Neural cell (in vitro differentiated cells): ENCODE results near the gene TSTD1. TPM values are rescaled to one million over a fixed set of nuclear protein-coding genes. Genes with fewer than 3 reads are reported as not detected.
A peak's percentile ranks its signal among the peaks of the same experiment; 100 is the strongest.

Experiments used
- H2AFZ ChIP-seq: fragments of 200-600, 300-800 bp; sonication (generic), shearing (Covaris generic); 2 replicates; pipeline ENCODE4 v1.6.0; 2014; ENCODE audit warnings: low read depth, mild to moderate bottlenecking, antibody characterized with exemption, low read length, moderate library complexity
- H3F3A ChIP-seq: fragments of 200-600 bp; shearing (Covaris generic); 2 replicates; pipeline ENCODE4 v1.6.1; 2016; ENCODE audit warnings: mild to moderate bottlenecking, moderate library complexity, mixed read lengths, antibody characterized with exemption, low read length; ENCODE audit not compliant: insufficient read depth, poor library complexity, severe bottlenecking
- H3K27ac ChIP-seq: fragments of 200-600, 300-800 bp; sonication (generic), shearing (Covaris generic); 2 replicates; pipeline ENCODE4 v1.5.1; 2014; ENCODE audit warnings: mild to moderate bottlenecking, low read length, moderate library complexity
- H3K27me3 ChIP-seq: fragments of 300-800, 200-600 bp; sonication (generic), shearing (Covaris generic); 2 replicates; pipeline ENCODE4 v1.6.0; 2014; ENCODE audit warnings: mild to moderate bottlenecking, low read depth, low read length, moderate library complexity; ENCODE audit not compliant: insufficient read depth
- H3K36me3 ChIP-seq: fragments of 300-800, 200-600 bp; sonication (generic), shearing (Covaris generic); 2 replicates; pipeline ENCODE4 v1.5.1; 2014; ENCODE audit warnings: mild to moderate bottlenecking, antibody characterized with exemption, low read length, moderate library complexity; ENCODE audit not compliant: insufficient read depth
- H3K4me2 ChIP-seq: fragments of 300-800, 200-600 bp; sonication (generic), shearing (Covaris generic); 2 replicates; pipeline ENCODE4 v1.6.0; 2014; ENCODE audit warnings: mild to moderate bottlenecking, low read length
- H3K4me3 ChIP-seq: fragments of 300-800, 200-600 bp; sonication (generic), shearing (Covaris generic); 2 replicates; pipeline ENCODE4 v1.5.1; 2014; ENCODE audit warnings: mild to moderate bottlenecking, low read length, moderate library complexity
- H3K79me2 ChIP-seq: fragments of 200-600 bp; shearing (Covaris generic); replicated peaks from 2 replicates; pipeline ENCODE4 v1.6.0; 2014; ENCODE audit warnings: mild to moderate bottlenecking, low read length, moderate library complexity; ENCODE audit not compliant: insufficient read depth
- H3K9ac ChIP-seq: fragments of 300-800, 200-600 bp; sonication (generic), shearing (Covaris generic); 2 replicates; pipeline ENCODE4 v1.6.1; 2016; ENCODE audit warnings: mild to moderate bottlenecking, low read length, mixed read lengths
- H3K9me2 ChIP-seq: fragments of 200-600 bp; shearing (Covaris generic); 2 replicates; pipeline ENCODE4 v1.6.1; 2016; ENCODE audit warnings: mild to moderate bottlenecking, low read length, mixed read lengths; ENCODE audit not compliant: insufficient read depth
- H3K9me3 ChIP-seq: fragments of 200-600, 300-800 bp; sonication (generic), shearing (Covaris generic); 2 replicates; pipeline ENCODE4 v1.6.1; 2016; ENCODE audit warnings: mild to moderate bottlenecking, mixed run types, low read length, moderate library complexity, mixed read lengths
- H4K20me1 ChIP-seq: fragments of 200-600 bp; shearing (Covaris generic); 2 replicates; pipeline ENCODE4 v1.6.1; 2016; ENCODE audit warnings: mild to moderate bottlenecking, mixed run types; ENCODE audit not compliant: insufficient read depth
- EP300 ChIP-seq: fragments of 450-650 bp; conservative IDR thresholded peaks from 2 replicates; pipeline ENCODE4 v1.6.1; 2014; ENCODE audit warnings: antibody characterized with exemption, mild to moderate bottlenecking, moderate library complexity; ENCODE audit not compliant: poor library complexity, severe bottlenecking
- EZH2 ChIP-seq: fragments of 200-600, 300-800 bp; shearing (Covaris generic), sonication (generic); IDR thresholded peaks from 2 replicates; pipeline ENCODE4 v1.6.1; 2014; ENCODE audit warnings: antibody characterized with exemption, low read length, borderline replicate concordance, mild to moderate bottlenecking; ENCODE audit not compliant: insufficient read depth, poor library complexity, severe bottlenecking
- MXI1 ChIP-seq: fragments of 450-650 bp; conservative IDR thresholded peaks from 2 replicates; pipeline ENCODE4 v1.6.1; 2014; ENCODE audit warnings: antibody characterized with exemption, mild to moderate bottlenecking; ENCODE audit not compliant: poor library complexity, severe bottlenecking
- POLR2AphosphoS5 ChIP-seq: IDR thresholded peaks from 2 replicates; pipeline ENCODE4 v1.6.1; 2012
- RAD21 ChIP-seq: fragments of 450-650 bp; conservative IDR thresholded peaks from 2 replicates; pipeline ENCODE4 v1.6.1; 2014; ENCODE audit warnings: antibody characterized with exemption, mild to moderate bottlenecking, moderate library complexity
- SMC3 ChIP-seq: fragments of 450-650 bp; conservative IDR thresholded peaks from 2 replicates; pipeline ENCODE4 v1.6.1; 2014; ENCODE audit warnings: antibody characterized with exemption, mild to moderate bottlenecking, moderate library complexity; ENCODE audit not compliant: poor library complexity
- TAF1 ChIP-seq: IDR thresholded peaks from 2 replicates; pipeline ENCODE4 v1.6.1; 2012; ENCODE audit warnings: low read depth
- polyA minus RNA-seq: library from RNA; depleted of rRNA, polyadenylated mRNA; stranded (reverse); fragments of >200 nt; gene quantifications from 2 replicates; pipeline ENCODE4 v1.2.3, GENCODE V29; 2014
- polyA plus RNA-seq: library from polyadenylated mRNA; depleted of rRNA; stranded (reverse); fragments of >200 nt; gene quantifications from 2 replicates; pipeline ENCODE4 v1.2.3, GENCODE V29; 2014
- TF ChIP-seq, protein P1 (sequence below): fragments of 450-650 bp; IDR thresholded peaks from 2 replicates; pipeline ENCODE4 v1.5.1; 2014; ENCODE audit warnings: antibody characterized with exemption, mild to moderate bottlenecking, moderate library complexity; ENCODE audit not compliant: poor library complexity, severe bottlenecking
- TF ChIP-seq, protein P2 (sequence below): IDR thresholded peaks from 2 replicates; pipeline ENCODE4 v1.6.1; 2012; ENCODE audit warnings: borderline replicate concordance

TSTD1 gene, protein sequence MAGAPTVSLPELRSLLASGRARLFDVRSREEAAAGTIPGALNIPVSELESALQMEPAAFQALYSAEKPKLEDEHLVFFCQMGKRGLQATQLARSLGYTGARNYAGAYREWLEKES
- polyA plus RNA-seq (59.6 and 63.5 TPM in 2 replicates), polyA minus RNA-seq (13.3 and 18.7 TPM in 2 replicates)

DNA sequence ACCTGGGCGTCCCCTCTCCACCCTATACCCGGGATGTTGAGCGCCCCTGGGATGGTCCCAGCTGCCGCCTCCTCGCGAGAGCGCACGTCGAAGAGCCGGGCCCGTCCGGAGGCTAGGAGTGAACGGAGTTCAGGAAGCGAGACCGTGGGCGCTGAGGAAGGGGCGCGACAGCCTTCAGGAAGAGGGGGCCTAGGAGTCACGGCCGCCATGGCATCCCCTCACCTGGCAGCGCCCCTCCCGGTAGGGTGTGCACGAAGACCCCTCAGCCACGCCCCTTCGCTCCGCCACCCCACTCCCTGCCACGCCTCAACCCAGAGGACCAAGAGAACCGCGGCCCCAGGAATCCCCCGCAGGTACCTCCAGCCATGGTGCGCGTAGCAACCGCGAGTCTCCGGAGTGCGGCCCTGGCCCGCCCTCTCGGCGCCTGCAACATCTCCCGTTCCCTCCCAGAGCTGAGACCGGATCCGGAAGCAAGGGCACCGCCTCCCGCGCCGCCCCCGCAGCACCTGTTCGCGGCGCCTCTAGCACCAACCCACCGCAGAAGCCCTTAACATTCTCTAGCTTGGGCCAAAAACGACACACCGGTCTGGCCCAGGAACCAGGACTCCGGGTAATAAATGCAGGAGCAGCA lies at the start of gene TSTD1:
TSTD1 (minus strand) TSS at position 442 of the 631 bp plus-strand sequence; CDS start at position 367, 75 bp downstream.
- peak within 1 kb of the TSS; percentile 58 for H3K9ac ChIP-seq
- no peak within 1 kb of the TSS for H3K4me2 ChIP-seq
- no peak within 1 kb of the TSS for H2AFZ ChIP-seq
- H4K20me1 ChIP-seq, result no peaks in the 10 kb centered on the region
- H3K27ac ChIP-seq, result peak within 1 kb of the TSS; percentile 31
- no peaks in the 10 kb centered on the region for H3K9me2 ChIP-seq
- no peaks in the 10 kb centered on the region for H3K27me3 ChIP-seq
- peak within 1 kb of the TSS; percentile 69 for H3K4me3 ChIP-seq
- peaks cover 19% of the 10 kb centered on the region for H3K36me3 ChIP-seq
- peaks cover 9% of the 10 kb centered on the region for H3K79me2 ChIP-seq
- H3F3A ChIP-seq, result peaks cover 5% of the 10 kb centered on the region
- H3K9me3 ChIP-seq, result no peaks in the 10 kb centered on the region
- TF ChIP-seq SMC3 (no peak), RAD21 (no peak), MXI1 (no peak), TAF1 (no peak), EZH2 (no peak), EP300 (no peak), POLR2AphosphoS5 (no peak)
- TF ChIP-seq, protein P1, sequence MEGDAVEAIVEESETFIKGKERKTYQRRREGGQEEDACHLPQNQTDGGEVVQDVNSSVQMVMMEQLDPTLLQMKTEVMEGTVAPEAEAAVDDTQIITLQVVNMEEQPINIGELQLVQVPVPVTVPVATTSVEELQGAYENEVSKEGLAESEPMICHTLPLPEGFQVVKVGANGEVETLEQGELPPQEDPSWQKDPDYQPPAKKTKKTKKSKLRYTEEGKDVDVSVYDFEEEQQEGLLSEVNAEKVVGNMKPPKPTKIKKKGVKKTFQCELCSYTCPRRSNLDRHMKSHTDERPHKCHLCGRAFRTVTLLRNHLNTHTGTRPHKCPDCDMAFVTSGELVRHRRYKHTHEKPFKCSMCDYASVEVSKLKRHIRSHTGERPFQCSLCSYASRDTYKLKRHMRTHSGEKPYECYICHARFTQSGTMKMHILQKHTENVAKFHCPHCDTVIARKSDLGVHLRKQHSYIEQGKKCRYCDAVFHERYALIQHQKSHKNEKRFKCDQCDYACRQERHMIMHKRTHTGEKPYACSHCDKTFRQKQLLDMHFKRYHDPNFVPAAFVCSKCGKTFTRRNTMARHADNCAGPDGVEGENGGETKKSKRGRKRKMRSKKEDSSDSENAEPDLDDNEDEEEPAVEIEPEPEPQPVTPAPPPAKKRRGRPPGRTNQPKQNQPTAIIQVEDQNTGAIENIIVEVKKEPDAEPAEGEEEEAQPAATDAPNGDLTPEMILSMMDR, result no peak
- TF ChIP-seq, protein P2, sequence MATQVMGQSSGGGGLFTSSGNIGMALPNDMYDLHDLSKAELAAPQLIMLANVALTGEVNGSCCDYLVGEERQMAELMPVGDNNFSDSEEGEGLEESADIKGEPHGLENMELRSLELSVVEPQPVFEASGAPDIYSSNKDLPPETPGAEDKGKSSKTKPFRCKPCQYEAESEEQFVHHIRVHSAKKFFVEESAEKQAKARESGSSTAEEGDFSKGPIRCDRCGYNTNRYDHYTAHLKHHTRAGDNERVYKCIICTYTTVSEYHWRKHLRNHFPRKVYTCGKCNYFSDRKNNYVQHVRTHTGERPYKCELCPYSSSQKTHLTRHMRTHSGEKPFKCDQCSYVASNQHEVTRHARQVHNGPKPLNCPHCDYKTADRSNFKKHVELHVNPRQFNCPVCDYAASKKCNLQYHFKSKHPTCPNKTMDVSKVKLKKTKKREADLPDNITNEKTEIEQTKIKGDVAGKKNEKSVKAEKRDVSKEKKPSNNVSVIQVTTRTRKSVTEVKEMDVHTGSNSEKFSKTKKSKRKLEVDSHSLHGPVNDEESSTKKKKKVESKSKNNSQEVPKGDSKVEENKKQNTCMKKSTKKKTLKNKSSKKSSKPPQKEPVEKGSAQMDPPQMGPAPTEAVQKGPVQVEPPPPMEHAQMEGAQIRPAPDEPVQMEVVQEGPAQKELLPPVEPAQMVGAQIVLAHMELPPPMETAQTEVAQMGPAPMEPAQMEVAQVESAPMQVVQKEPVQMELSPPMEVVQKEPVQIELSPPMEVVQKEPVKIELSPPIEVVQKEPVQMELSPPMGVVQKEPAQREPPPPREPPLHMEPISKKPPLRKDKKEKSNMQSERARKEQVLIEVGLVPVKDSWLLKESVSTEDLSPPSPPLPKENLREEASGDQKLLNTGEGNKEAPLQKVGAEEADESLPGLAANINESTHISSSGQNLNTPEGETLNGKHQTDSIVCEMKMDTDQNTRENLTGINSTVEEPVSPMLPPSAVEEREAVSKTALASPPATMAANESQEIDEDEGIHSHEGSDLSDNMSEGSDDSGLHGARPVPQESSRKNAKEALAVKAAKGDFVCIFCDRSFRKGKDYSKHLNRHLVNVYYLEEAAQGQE, result no peak

DNA sequence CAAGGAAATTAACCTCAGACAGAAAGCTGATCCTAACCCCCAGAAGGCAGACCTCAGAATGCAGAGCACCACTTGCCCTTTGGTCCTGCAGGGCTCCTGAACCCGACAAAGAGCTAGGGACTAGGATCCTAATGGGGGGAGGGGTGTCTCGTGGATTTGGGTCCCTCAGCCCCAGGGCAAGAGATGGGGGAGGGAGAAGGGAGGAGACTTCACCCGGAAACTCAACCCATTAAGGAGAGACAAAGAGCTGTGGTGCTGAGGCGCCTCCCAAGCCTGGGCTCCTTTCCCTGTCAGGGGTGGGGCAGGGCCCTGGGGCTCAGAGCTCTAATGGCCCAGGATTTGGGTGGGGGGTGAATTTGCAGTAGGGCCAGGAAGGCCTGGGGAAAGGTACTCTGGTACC lies 47.7 kb upstream of the TSTD1 start:
- no peak overlapping the region for H3K9ac ChIP-seq
- H3K4me3 ChIP-seq, result no peak overlapping the region
- no peaks in the 10 kb centered on the region for H3K9me3 ChIP-seq
- H2AFZ ChIP-seq, result no peak overlapping the region
- H3K27ac ChIP-seq, result no peak overlapping the region
- no peaks in the 10 kb centered on the region for H3K9me2 ChIP-seq
- no peaks in the 10 kb centered on the region for H3K79me2 ChIP-seq
- H3K27me3 ChIP-seq, result no peaks in the 10 kb centered on the region
- H4K20me1 ChIP-seq, result no peaks in the 10 kb centered on the region
- no peaks in the 10 kb centered on the region for H3F3A ChIP-seq
- TF ChIP-seq TAF1, result no peak
- TF ChIP-seq EP300, result no peak
- TF ChIP-seq RAD21, result no peak
- TF ChIP-seq, protein P1, result no peak
- TF ChIP-seq SMC3, result no peak
- no peak for TF ChIP-seq POLR2AphosphoS5
- TF ChIP-seq MXI1, result no peak
- TF ChIP-seq, protein P2, result no peak
- no peak for TF ChIP-seq EZH2
- no peak overlapping the region for H3K4me2 ChIP-seq
- no peaks in the 10 kb centered on the region for H3K36me3 ChIP-seq
